ENCODE data around the gene LTBP4.

The LTBP4 gene

GRCh38 chr19:40565910-40566495, 35.2 kb upstream of the LTBP4 start:
- peaks cover 20% of the 10 kb centered on the region for H3K27me3 ChIP-seq (ENCODE audit: control insufficient read depth, insufficient read depth, low read length)
- no peak overlapping the region for H3K4me3 ChIP-seq (ENCODE audit: low read length)
- no peaks in the 10 kb centered on the region for H3K36me3 ChIP-seq (ENCODE audit: control insufficient read depth, insufficient read depth, low read length)
- no peaks in the 10 kb centered on the region for H3K4me1 ChIP-seq (ENCODE audit: control insufficient read depth, insufficient read depth, low read length)
- no peak overlapping the region for H3K9ac ChIP-seq (ENCODE audit: low read length)
- no peak overlapping the region for H3K27ac ChIP-seq (ENCODE audit: low read depth, low read length)

- no peak overlapping the region for H3K4me3 ChIP-seq (ENCODE audit: low read length)
- H3K27ac ChIP-seq (ENCODE audit: low read depth, low read length) = no peak overlapping the region
- H3K4me1 ChIP-seq (ENCODE audit: control insufficient read depth, insufficient read depth, low read length) = no peaks in the 10 kb centered on the region
- peaks cover 20% of the 10 kb centered on the region for H3K27me3 ChIP-seq (ENCODE audit: control insufficient read depth, insufficient read depth, low read length)
- H3K36me3 ChIP-seq (ENCODE audit: control insufficient read depth, insufficient read depth, low read length) = no peaks in the 10 kb centered on the region
- no peak overlapping the region for H3K9ac ChIP-seq (ENCODE audit: low read length)
Observed at GRCh38 chr19:40567040-40567749, 34.0 kb upstream of the LTBP4 start.

- no peak overlapping the region for H3K4me3 ChIP-seq (ENCODE audit: low read length)
- peaks cover 20% of the 10 kb centered on the region for H3K27me3 ChIP-seq (ENCODE audit: control insufficient read depth, insufficient read depth, low read length)
- H3K27ac ChIP-seq (ENCODE audit: low read depth, low read length) = no peak overlapping the region
- no peaks in the 10 kb centered on the region for H3K36me3 ChIP-seq (ENCODE audit: control insufficient read depth, insufficient read depth, low read length)
- no peaks in the 10 kb centered on the region for H3K4me1 ChIP-seq (ENCODE audit: control insufficient read depth, insufficient read depth, low read length)
- H3K9ac ChIP-seq (ENCODE audit: low read length) = no peak overlapping the region
Observed at GRCh38 chr19:40567750-40568494, 33.2 kb upstream of the LTBP4 start.

GRCh38 chr19:40570313-40571004, 30.7 kb upstream of the LTBP4 start:
- H3K27ac ChIP-seq (ENCODE audit: low read depth, low read length) = peak overlapping the region; percentile 57
- H3K4me1 ChIP-seq (ENCODE audit: control insufficient read depth, insufficient read depth, low read length) = no peaks in the 10 kb centered on the region
- peaks cover 17% of the 10 kb centered on the region for H3K27me3 ChIP-seq (ENCODE audit: control insufficient read depth, insufficient read depth, low read length)
- no peaks in the 10 kb centered on the region for H3K36me3 ChIP-seq (ENCODE audit: control insufficient read depth, insufficient read depth, low read length)
- no peak overlapping the region for H3K9ac ChIP-seq (ENCODE audit: low read length)
- peak overlapping the region; percentile 62 for H3K4me3 ChIP-seq (ENCODE audit: low read length)

GRCh38 chr19:40571005-40571318, 30.2 kb upstream of the LTBP4 start:
- Histone ChIP-seq H3K4me3 (ENCODE audit: low read length) (no peak overlapping the region), H3K36me3 (ENCODE audit: control insufficient read depth, insufficient read depth, low read length) (no peaks in the 10 kb centered on the region), H3K9ac (ENCODE audit: low read length) (no peak overlapping the region), H3K27me3 (ENCODE audit: control insufficient read depth, insufficient read depth, low read length) (peaks cover 12% of the 10 kb centered on the region), H3K27ac (ENCODE audit: low read depth, low read length) (no peak overlapping the region), H3K4me1 (ENCODE audit: control insufficient read depth, insufficient read depth, low read length) (no peaks in the 10 kb centered on the region)

GRCh38 chr19:40571831-40572495, 29.2 kb upstream of the LTBP4 start:
- peaks cover 10% of the 10 kb centered on the region for H3K27me3 ChIP-seq (ENCODE audit: control insufficient read depth, insufficient read depth, low read length)
- H3K36me3 ChIP-seq (ENCODE audit: control insufficient read depth, insufficient read depth, low read length) = no peaks in the 10 kb centered on the region
- no peaks in the 10 kb centered on the region for H3K4me1 ChIP-seq (ENCODE audit: control insufficient read depth, insufficient read depth, low read length)
- no peak overlapping the region for H3K4me3 ChIP-seq (ENCODE audit: low read length)
- no peak overlapping the region for H3K27ac ChIP-seq (ENCODE audit: low read depth, low read length)
- H3K9ac ChIP-seq (ENCODE audit: low read length) = no peak overlapping the region

GRCh38 chr19:40575326-40575725, 25.8 kb upstream of the LTBP4 start:
- peaks cover 5% of the 10 kb centered on the region for H3K36me3 ChIP-seq (ENCODE audit: control insufficient read depth, insufficient read depth, low read length)
- H3K9ac ChIP-seq (ENCODE audit: low read length) = no peak overlapping the region
- no peak overlapping the region for H3K4me3 ChIP-seq (ENCODE audit: low read length)
- no peak overlapping the region for H3K27ac ChIP-seq (ENCODE audit: low read depth, low read length)
- H3K27me3 ChIP-seq (ENCODE audit: control insufficient read depth, insufficient read depth, low read length) = no peaks in the 10 kb centered on the region
- H3K4me1 ChIP-seq (ENCODE audit: control insufficient read depth, insufficient read depth, low read length) = peaks cover 3% of the 10 kb centered on the region

- Histone ChIP-seq H3K9ac (ENCODE audit: low read length) (no peak overlapping the region), H3K4me1 (ENCODE audit: control insufficient read depth, insufficient read depth, low read length) (peaks cover 3% of the 10 kb centered on the region), H3K36me3 (ENCODE audit: control insufficient read depth, insufficient read depth, low read length) (peaks cover 11% of the 10 kb centered on the region), H3K27me3 (ENCODE audit: control insufficient read depth, insufficient read depth, low read length) (no peaks in the 10 kb centered on the region), H3K4me3 (ENCODE audit: low read length) (peak overlapping the region; percentile 97), H3K27ac (ENCODE audit: low read depth, low read length) (no peak overlapping the region)
Observed at GRCh38 chr19:40576151-40576584, 25.0 kb upstream of the LTBP4 start.

- H3K4me3 ChIP-seq (ENCODE audit: low read length) = peak within 1 kb of the TSS; percentile 97
Observed at GRCh38 chr19:40576585-40577451, 24.4 kb upstream of the LTBP4 start, which contains the start of gene SHKBP1. SHKBP1 (plus strand) TSS chr19:40576873; CDS start chr19:40576900, 27 bp downstream.

GRCh38 chr19:40578442-40578908, 22.7 kb upstream of the LTBP4 start:
- Histone ChIP-seq H3K4me3 (ENCODE audit: low read length) (no peak overlapping the region), H3K36me3 (ENCODE audit: control insufficient read depth, insufficient read depth, low read length) (peaks cover 20% of the 10 kb centered on the region), H3K27me3 (ENCODE audit: control insufficient read depth, insufficient read depth, low read length) (no peaks in the 10 kb centered on the region), H3K27ac (ENCODE audit: low read depth, low read length) (no peak overlapping the region), H3K9ac (ENCODE audit: low read length) (no peak overlapping the region), H3K4me1 (ENCODE audit: control insufficient read depth, insufficient read depth, low read length) (peaks cover 3% of the 10 kb centered on the region)

More at GRCh38 chr19:40576585-40577451, 24.4 kb upstream of the LTBP4 start, which contains the start of gene SHKBP1:
- H3K36me3 ChIP-seq (ENCODE audit: control insufficient read depth, insufficient read depth, low read length) = peaks cover 13% of the 10 kb centered on the region
- H3K27me3 ChIP-seq (ENCODE audit: control insufficient read depth, insufficient read depth, low read length) = no peaks in the 10 kb centered on the region
- peak within 1 kb of the TSS; percentile 64 for H3K27ac ChIP-seq (ENCODE audit: low read depth, low read length)
- H3K4me1 ChIP-seq (ENCODE audit: control insufficient read depth, insufficient read depth, low read length) = peaks cover 3% of the 10 kb centered on the region
- H3K9ac ChIP-seq (ENCODE audit: low read length) = peak within 1 kb of the TSS; percentile 71

- H3K4me3 ChIP-seq (ENCODE audit: low read length) = no peak overlapping the region
- H3K27ac ChIP-seq (ENCODE audit: low read depth, low read length) = no peak overlapping the region
- H3K36me3 ChIP-seq (ENCODE audit: control insufficient read depth, insufficient read depth, low read length) = peaks cover 21% of the 10 kb centered on the region
- H3K9ac ChIP-seq (ENCODE audit: low read length) = no peak overlapping the region
- H3K27me3 ChIP-seq (ENCODE audit: control insufficient read depth, insufficient read depth, low read length) = no peaks in the 10 kb centered on the region
- H3K4me1 ChIP-seq (ENCODE audit: control insufficient read depth, insufficient read depth, low read length) = peaks cover 3% of the 10 kb centered on the region
Observed at GRCh38 chr19:40580619-40581018, 20.6 kb upstream of the LTBP4 start.
